HEK293 (cell line): ENCODE results near the gene GLT8D2.

ENCODE experiments used
- KLF9 ChIP-seq: fragments of 450-650 bp; formaldehyde crosslinking; IDR thresholded peaks from 2 replicates; pipeline ENCODE4 v1.5.1; 2016; ENCODE audit warnings: missing biosample characterization, missing genetic modification characterization, low read depth
- ZNF23 ChIP-seq: fragments of 450-650 bp; formaldehyde crosslinking; IDR thresholded peaks from 2 replicates; pipeline ENCODE4 v1.5.1; 2016; ENCODE audit warnings: missing biosample characterization, missing genetic modification characterization, borderline replicate concordance
- ZNF558 ChIP-seq: fragments of 450-650 bp; formaldehyde crosslinking; IDR thresholded peaks from 2 replicates; pipeline ENCODE4 v1.5.1; 2016; ENCODE audit warnings: missing biosample characterization, missing genetic modification characterization
- ZNF561 ChIP-seq: fragments of 450-650 bp; IDR thresholded peaks from 2 replicates; pipeline ENCODE4 v1.5.1; 2018; ENCODE audit warnings: missing biosample characterization, missing genetic modification characterization, borderline replicate concordance
- TF ChIP-seq, protein P1 (sequence below): fragments of 450-650 bp; formaldehyde crosslinking; IDR thresholded peaks from 2 replicates; pipeline ENCODE4 v1.5.1; 2016; ENCODE audit warnings: missing biosample characterization, missing genetic modification characterization
- TF ChIP-seq, protein P2 (sequence below): fragments of 450-650 bp; formaldehyde crosslinking; IDR thresholded peaks from 2 replicates; pipeline ENCODE4 v1.5.1; 2016; ENCODE audit warnings: missing biosample characterization, missing genetic modification characterization
- TF ChIP-seq, protein P3 (sequence below): fragments of 450-650 bp; formaldehyde crosslinking; optimal IDR thresholded peaks from 2 replicates; pipeline ENCODE3; 2016; ENCODE audit warnings: missing biosample characterization, mild to moderate bottlenecking, missing genetic modification characterization

DNA sequence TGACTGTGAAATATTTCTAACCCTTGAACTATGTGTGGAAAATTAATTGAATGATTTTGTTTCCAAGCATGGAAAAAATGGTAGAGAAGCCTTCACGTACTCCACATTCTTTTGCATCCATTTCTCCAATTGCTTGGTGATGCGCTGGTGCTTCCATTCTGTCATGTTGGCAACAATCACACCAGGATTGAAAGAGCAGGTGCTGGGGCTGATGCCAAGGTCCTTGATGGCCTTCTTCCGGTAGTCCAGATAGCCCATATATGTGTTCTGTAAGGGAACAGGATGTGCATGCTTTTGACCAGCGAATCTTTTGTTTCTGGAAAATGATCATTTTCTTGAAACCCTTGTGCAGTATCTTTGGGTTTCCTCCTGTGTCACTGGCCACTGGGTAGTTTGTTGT is 55.8 kb downstream of the GLT8D2 start:
- TF ChIP-seq, protein P1, sequence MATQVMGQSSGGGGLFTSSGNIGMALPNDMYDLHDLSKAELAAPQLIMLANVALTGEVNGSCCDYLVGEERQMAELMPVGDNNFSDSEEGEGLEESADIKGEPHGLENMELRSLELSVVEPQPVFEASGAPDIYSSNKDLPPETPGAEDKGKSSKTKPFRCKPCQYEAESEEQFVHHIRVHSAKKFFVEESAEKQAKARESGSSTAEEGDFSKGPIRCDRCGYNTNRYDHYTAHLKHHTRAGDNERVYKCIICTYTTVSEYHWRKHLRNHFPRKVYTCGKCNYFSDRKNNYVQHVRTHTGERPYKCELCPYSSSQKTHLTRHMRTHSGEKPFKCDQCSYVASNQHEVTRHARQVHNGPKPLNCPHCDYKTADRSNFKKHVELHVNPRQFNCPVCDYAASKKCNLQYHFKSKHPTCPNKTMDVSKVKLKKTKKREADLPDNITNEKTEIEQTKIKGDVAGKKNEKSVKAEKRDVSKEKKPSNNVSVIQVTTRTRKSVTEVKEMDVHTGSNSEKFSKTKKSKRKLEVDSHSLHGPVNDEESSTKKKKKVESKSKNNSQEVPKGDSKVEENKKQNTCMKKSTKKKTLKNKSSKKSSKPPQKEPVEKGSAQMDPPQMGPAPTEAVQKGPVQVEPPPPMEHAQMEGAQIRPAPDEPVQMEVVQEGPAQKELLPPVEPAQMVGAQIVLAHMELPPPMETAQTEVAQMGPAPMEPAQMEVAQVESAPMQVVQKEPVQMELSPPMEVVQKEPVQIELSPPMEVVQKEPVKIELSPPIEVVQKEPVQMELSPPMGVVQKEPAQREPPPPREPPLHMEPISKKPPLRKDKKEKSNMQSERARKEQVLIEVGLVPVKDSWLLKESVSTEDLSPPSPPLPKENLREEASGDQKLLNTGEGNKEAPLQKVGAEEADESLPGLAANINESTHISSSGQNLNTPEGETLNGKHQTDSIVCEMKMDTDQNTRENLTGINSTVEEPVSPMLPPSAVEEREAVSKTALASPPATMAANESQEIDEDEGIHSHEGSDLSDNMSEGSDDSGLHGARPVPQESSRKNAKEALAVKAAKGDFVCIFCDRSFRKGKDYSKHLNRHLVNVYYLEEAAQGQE (tag by site-specific recombination) = no peak
- TF ChIP-seq ZNF23 (no peak), ZNF561 (no peak), ZNF558 (tag by site-specific recombination) (no peak), KLF9 (tag by site-specific recombination) (no peak)
- TF ChIP-seq, protein P2, sequence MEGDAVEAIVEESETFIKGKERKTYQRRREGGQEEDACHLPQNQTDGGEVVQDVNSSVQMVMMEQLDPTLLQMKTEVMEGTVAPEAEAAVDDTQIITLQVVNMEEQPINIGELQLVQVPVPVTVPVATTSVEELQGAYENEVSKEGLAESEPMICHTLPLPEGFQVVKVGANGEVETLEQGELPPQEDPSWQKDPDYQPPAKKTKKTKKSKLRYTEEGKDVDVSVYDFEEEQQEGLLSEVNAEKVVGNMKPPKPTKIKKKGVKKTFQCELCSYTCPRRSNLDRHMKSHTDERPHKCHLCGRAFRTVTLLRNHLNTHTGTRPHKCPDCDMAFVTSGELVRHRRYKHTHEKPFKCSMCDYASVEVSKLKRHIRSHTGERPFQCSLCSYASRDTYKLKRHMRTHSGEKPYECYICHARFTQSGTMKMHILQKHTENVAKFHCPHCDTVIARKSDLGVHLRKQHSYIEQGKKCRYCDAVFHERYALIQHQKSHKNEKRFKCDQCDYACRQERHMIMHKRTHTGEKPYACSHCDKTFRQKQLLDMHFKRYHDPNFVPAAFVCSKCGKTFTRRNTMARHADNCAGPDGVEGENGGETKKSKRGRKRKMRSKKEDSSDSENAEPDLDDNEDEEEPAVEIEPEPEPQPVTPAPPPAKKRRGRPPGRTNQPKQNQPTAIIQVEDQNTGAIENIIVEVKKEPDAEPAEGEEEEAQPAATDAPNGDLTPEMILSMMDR (tag by site-specific recombination) = no peak
- TF ChIP-seq, protein P3, sequence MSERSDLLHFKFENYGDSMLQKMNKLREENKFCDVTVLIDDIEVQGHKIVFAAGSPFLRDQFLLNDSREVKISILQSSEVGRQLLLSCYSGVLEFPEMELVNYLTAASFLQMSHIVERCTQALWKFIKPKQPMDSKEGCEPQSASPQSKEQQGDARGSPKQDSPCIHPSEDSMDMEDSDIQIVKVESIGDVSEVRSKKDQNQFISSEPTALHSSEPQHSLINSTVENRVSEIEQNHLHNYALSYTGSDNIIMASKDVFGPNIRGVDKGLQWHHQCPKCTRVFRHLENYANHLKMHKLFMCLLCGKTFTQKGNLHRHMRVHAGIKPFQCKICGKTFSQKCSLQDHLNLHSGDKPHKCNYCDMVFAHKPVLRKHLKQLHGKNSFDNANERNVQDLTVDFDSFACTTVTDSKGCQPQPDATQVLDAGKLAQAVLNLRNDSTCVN (tag by site-specific recombination) = no peak
